Measurements from ENCODE around the gene FBRSL1. TPM values are rescaled to one million over a fixed set of nuclear protein-coding genes. Genes with fewer than 3 reads are reported as not detected.

The FBRSL1 gene
- total and polyA plus RNA-seq, 3 donors from 2014 or later = 51.1 to 98.9 (median 88.3) TPM

DNA sequence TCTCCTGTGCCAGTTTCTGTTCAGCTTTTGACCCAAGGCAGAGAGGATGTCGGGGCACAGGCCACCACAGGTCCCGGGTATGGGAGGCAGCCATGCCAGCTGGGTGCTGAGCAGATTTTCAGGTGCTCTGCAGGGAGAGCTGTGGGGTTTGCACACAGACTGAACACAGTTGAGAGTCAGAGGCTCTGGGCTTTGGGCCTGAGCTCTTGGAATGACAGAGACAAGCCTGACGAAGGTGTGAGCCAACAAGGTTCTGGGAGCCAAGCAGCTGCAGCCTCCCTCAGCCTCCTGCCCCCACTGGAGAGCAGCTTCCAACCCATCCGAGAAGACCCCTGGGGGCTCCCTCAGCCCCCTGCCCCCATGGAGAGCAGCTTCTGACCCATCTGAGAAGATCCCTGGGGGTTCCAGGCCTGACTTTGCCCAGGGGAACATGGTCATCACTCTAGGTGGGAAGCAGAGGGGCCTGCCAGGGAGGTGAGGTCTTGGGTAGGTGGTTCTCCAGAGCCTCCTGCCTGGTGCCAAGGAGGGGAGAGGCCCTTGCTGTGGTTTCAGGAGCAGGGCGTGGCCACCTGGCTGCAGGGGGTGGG lies 13.8 kb downstream of the FBRSL1 start:
- Histone ChIP-seq H3K4me3 (no peak overlapping the region), H3K27me3 (no peaks in the 10 kb centered on the region), H3K4me1 (peaks cover 90% of the 10 kb centered on the region), H3K36me3 (ENCODE audit: low read depth, missing control alignments) (no peaks in the 10 kb centered on the region), H3K27ac (peak overlapping the region in 1 of 2 donors; percentile 19), H3K9me3 (no peaks in the 10 kb centered on the region)
- WGBS, 2 donors = 50 to 55% methylated on average over 1 to 5 of the region's 5 CpGs
- intact Hi-C loops (cut with DNase I; ENCODE audit: low total_unique reads) = no loop called here
- TF ChIP-seq POLR2A (IDR thresholded peaks at IDR 0.05) = no peak
- TF ChIP-seq, protein P1, sequence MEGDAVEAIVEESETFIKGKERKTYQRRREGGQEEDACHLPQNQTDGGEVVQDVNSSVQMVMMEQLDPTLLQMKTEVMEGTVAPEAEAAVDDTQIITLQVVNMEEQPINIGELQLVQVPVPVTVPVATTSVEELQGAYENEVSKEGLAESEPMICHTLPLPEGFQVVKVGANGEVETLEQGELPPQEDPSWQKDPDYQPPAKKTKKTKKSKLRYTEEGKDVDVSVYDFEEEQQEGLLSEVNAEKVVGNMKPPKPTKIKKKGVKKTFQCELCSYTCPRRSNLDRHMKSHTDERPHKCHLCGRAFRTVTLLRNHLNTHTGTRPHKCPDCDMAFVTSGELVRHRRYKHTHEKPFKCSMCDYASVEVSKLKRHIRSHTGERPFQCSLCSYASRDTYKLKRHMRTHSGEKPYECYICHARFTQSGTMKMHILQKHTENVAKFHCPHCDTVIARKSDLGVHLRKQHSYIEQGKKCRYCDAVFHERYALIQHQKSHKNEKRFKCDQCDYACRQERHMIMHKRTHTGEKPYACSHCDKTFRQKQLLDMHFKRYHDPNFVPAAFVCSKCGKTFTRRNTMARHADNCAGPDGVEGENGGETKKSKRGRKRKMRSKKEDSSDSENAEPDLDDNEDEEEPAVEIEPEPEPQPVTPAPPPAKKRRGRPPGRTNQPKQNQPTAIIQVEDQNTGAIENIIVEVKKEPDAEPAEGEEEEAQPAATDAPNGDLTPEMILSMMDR (IDR thresholded peaks at IDR 0.05) = no peak
- DNase-seq = no peak

DNA sequence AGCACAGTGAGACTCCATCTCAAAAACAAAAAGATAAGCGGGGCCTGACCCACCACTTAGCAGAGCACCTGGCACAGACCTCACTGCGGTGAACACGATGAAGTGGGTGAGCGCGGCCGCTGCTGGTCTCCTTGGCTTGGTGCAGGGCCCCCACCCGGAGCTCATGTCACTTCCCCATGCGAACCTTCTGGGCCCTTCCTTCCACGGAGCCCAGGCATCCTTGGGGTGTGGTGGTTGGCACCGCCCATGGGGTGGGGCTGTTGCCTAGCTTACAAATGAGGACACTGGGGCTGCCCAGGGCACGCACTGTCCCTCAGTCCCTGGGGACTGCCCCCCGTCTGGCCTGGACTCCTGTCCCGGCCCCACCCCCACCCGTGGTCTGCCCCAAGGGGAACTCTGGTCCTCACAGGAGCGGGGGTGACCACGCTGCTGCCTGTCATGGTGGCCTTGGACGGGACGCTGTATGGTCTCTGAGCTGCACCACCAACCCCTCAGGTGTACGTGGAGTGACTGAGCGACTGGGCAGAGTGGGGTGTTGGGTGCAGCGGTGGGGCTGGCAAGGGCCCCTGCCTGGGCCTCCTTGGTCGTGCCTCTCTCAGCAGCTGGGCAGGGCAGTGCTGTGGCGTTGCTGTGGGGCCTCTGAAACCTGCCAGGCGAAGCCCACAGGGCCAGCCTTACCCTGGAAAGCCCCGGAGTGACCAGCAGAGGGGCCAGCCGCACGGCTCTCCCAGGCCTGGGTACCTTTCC lies 15.3 kb downstream of the FBRSL1 start:
- WGBS, 2 donors = 72 to 97% methylated on average over 6 to 20 of the region's 27 CpGs
- peak overlapping the region; percentile 55 to 56 for H3K27ac ChIP-seq
- intact Hi-C loops (cut with DNase I; ENCODE audit: low total_unique reads) = no loop called here

DNA sequence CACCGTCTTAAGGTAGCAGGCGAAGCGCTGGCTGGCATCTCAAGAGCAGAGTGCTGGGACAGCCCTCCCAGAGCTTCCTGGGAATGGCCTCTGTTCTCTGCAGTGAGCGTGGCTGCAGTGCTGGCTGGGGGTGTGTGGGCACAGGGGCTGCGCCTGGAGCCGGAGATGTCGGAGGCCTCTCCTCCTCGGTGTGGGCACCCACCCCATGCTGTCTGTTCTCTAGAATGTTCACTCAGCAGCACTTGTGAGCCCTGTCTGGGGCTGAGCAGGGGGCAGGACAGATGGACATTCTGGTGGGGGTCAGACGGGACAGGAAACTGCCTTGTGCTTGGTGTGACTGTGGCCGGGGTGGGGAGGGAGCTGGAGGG lies 15.9 kb downstream of the FBRSL1 start:
- WGBS, 2 donors = 40 to 50% methylated on average over 8 to 10 of the region's 10 CpGs

More for the DNA sequence above, 15.3 kb downstream of the FBRSL1 start:
- no peak overlapping the region for H3K4me3 ChIP-seq
- no peaks in the 10 kb centered on the region for H3K27me3 ChIP-seq
- H3K36me3 ChIP-seq (ENCODE audit: low read depth, missing control alignments) = no peaks in the 10 kb centered on the region
- no peak for DNase-seq
- H3K4me1 ChIP-seq = peaks cover 85% of the 10 kb centered on the region
- no peak for TF ChIP-seq POLR2A (IDR thresholded peaks at IDR 0.05)
- TF ChIP-seq, protein P1 (IDR thresholded peaks at IDR 0.05) = no peak
- H3K9me3 ChIP-seq = no peaks in the 10 kb centered on the region

DNA sequence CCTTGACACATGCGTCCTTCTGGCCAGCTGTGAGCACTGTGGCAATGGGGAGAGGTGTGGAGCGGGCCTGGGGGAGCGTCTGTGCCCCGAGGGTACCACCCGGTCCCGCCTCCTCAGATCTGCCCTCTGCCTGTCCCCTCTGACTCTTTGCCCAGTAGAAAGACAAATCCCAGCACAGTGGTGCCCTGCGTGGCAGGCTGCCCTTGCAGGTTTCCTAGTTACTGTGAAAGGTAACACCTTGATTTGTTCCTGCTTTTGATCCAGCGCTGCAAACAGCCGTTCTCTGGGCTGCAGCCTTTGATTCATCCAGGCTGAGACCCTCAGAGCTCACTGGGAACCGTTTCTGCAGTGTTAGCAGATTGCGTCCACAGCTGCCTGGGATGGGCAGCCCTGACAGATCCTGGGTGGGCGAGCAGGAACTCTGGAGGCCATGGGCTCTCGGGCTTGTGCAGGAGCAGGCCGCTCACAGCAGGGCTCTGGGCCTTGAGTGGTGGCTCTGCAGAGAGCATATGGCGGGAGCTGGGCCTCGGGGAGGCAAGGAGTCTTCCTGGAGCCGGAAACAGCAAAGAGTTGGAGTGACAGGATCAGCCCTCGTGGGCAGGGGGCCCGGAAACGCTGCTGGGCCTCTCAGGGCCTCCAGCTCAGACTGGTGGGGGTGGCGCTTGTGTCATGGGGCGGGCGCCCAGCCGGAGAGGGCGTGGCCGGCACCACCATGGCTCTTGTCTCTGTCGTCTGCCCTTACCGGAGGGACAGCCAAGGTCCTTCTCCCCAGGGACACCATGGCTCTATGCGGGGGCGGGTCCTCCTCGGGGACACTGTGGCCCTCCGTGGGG lies 16.6 kb downstream of the FBRSL1 start:
- WGBS, 2 donors = 38 to 60% methylated on average over 24 to 30 of the region's 32 CpGs
- no peak overlapping the region for H3K4me3 ChIP-seq

More for the DNA sequence above, 15.9 kb downstream of the FBRSL1 start:
- TF ChIP-seq, protein P1 (IDR thresholded peaks at IDR 0.05) = no peak
- no peak for TF ChIP-seq POLR2A (IDR thresholded peaks at IDR 0.05)
- DNase-seq = no peak
- no peaks in the 10 kb centered on the region for H3K27me3 ChIP-seq
- H3K4me3 ChIP-seq = no peak overlapping the region
- no peaks in the 10 kb centered on the region for H3K36me3 ChIP-seq (ENCODE audit: low read depth, missing control alignments)
- peak overlapping the region; percentile 55 to 56 for H3K27ac ChIP-seq
- peaks cover 85% of the 10 kb centered on the region for H3K4me1 ChIP-seq
- H3K9me3 ChIP-seq = no peaks in the 10 kb centered on the region
- intact Hi-C loops (cut with DNase I; ENCODE audit: low total_unique reads) = no loop called here

More for the DNA sequence above, 16.6 kb downstream of the FBRSL1 start:
- Histone ChIP-seq H3K27ac (peak overlapping the region; percentile 56 to 68), H3K4me1 (peaks cover 78% of the 10 kb centered on the region), H3K36me3 (ENCODE audit: low read depth, missing control alignments) (no peaks in the 10 kb centered on the region), H3K9me3 (no peaks in the 10 kb centered on the region), H3K27me3 (no peaks in the 10 kb centered on the region)
- intact Hi-C loops (cut with DNase I; ENCODE audit: low total_unique reads) = no loop called here
- TF ChIP-seq, protein P1 (IDR thresholded peaks at IDR 0.05) = no peak
- TF ChIP-seq POLR2A (IDR thresholded peaks at IDR 0.05) = no peak
- DNase-seq = peak; percentile 96
